Measurements from ENCODE around the gene RNF113A.
"Not testable (repeated sequence)": the region's sequence is repeated elsewhere in the genome, so short reads cannot be mapped to it uniquely, and the experiment has no call there.

Gene RNF113A

DNA sequence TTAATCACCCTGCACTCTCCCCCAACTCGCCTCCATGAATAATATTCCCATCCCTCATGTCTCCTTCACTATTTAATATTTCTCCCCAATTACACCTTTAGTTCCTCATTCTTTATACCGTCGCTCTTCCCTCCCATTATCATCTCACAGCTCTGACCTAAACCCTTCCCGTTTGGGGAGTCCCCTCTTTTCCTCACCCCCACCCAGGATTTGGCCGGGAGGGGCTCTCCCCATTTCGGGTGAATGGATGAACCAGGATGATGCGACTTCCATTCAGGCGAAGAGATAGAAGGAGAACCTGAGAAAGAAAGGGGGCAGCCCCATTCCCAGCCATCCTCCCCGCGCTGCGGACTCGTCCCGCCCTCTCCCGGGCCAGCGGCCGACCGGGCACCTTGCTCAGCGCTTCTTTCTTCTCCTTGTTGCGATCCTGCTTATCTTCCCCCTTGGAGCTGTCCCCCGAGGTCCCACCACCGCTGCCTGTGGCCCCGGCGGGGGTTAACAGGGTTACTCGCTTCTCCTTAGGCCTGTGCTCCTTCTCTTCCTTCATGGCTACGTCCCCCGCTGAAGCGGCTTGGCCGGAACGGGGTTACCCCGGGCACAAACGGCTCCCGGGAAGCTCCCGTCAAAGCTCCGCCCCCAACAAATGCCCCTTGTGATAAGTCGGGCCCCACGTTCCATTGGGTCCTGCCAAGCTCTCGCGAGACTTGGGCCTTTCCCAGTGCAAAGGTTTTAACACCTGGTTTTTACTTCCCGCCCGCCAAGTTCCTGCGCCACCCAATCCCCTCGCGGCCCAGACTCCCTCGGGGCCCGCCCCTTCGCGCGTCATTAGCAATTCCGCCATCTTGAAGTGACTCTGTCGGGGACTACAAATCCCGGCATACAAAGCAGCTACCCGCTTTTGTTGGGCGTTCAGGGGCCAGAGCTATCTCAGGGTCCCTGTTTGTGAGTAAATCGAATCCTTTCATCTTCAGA lies 18.9 kb downstream of the RNF113A start, which contains the start of gene UPF3B:
TSS of gene UPF3B (minus strand) at position 582 of the 972 bp plus-strand sequence. CDS start at position 547, 35 bp downstream.
- DNase-seq (ENCODE audit: low read depth, low spot score) = peak; percentile 92
- H3K27ac ChIP-seq = peak within 1 kb of the TSS; percentile 66

- H3K27ac ChIP-seq = no peak overlapping the region
- no peak for DNase-seq (ENCODE audit: low read depth, low spot score)
These were observed 37.6 kb downstream of the RNF113A start for GRCh38 chrX:119833905-119834304.

- no peak overlapping the region for H3K27ac ChIP-seq
- DNase-seq (ENCODE audit: low read depth, low spot score) = no peak
These were observed 43.1 kb downstream of the RNF113A start for GRCh38 chrX:119828446-119828845.

DNA sequence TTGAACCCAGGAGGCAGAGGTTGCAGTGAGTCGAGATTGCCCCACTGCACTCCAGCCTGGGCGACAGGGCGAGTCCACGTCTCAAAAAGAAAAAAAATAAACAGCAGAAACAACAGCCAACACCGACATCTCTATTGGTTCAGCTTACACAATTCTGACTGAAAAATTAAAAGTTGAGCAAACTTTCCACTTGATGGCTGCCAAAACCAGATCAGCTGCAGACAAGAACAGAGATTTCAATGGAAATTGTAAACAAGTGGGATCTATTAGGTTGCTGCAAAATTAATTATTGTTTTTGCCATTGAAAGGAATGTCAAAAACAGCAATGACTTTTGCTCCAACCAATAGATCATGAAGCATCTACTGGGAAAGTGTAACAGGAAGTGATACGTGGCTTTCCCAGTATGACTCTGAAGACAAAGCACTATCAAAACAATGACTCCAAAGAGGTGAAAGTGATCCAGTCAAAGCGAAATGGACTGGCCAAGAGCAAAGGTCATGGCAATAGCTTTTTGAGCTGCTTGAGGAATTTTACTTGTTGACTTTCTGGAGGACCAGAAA lies 45.1 kb downstream of the RNF113A start:
- no peak for DNase-seq (ENCODE audit: low read depth, low spot score)
- H3K27ac ChIP-seq = no peak overlapping the region

GRCh38 chrX:119824221-119824620 lies 47.3 kb downstream of the RNF113A start:
- not testable (repeated sequence) for H3K27ac ChIP-seq; DNase-seq (ENCODE audit: low read depth, low spot score)

DNA sequence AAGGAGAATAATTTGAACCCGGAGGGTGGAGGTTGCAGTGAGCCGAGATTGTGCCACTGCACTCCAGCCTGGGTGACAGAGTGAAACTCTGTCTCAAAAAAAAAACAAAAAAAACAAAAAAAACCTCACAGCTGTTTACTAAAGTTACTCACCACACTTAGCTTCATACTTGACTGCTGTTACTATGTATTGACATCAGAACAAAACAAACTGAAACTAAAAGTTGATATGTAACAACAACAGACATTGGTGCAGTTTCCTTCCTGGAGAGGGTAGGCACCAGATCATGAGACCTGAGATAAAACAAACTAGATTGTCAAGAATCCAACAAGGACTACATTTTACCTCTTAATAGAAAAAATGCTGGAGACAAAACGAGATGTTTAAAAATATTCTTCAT lies 49.8 kb downstream of the RNF113A start:
- H3K27ac ChIP-seq; DNase-seq (ENCODE audit: low read depth, low spot score): not testable (repeated sequence)
